DND-41 (cell line): Measurements from ENCODE around the gene SRGN.
A peak's percentile ranks its signal among the peaks of the same experiment; 100 is the strongest.

Source experiments
- ATAC-seq: fragments of 200-7000 bp; cut with Tn5 transposase; 3 replicates; pipeline ENCODE4 v1.9.1; 2021; ENCODE audit warnings: low read depth; ENCODE audit not compliant: insufficient read depth
- DNase-seq: peaks from one replicate; pipeline ENCODE4 v3.0.0-alpha.2; 2020
- H2AFZ ChIP-seq: 2 replicates; pipeline ENCODE4 v1.6.0; 2012; ENCODE audit warnings: low read depth, low read length
- H3K27ac ChIP-seq: 2 replicates; pipeline ENCODE4 v1.5.1; 2012; ENCODE audit warnings: low read length, inconsistent platforms
- H3K27me3 ChIP-seq: fragments of 200-600 bp; sonication (generic); 2 replicates; pipeline ENCODE4 v1.6.0; 2012; ENCODE audit warnings: low read length, mild to moderate bottlenecking, inconsistent platforms; ENCODE audit not compliant: insufficient read depth, poor library complexity
- H3K36me3 ChIP-seq: 2 replicates; pipeline ENCODE4 v1.5.1; 2012; ENCODE audit warnings: low read length, inconsistent platforms; ENCODE audit not compliant: insufficient read depth
- H3K4me1 ChIP-seq: 2 replicates; pipeline ENCODE4 v1.5.1; 2012; ENCODE audit warnings: mild to moderate bottlenecking, low read length; ENCODE audit not compliant: insufficient read depth
- H3K4me2 ChIP-seq: 2 replicates; pipeline ENCODE4 v1.6.0; 2012; ENCODE audit warnings: mild to moderate bottlenecking, moderate library complexity, low read length, inconsistent platforms; ENCODE audit not compliant: insufficient read depth
- H3K4me3 ChIP-seq, 2 experiments: fragments of 200-600 bp in 1 of 2; shearing (Covaris generic) in 1 of 2; 2 replicates each; pipeline ENCODE4 v1.5.1; 2012 to 2016; ENCODE audit warnings: inconsistent platforms in 2 of 2, low read length in 2 of 2, mild to moderate bottlenecking in 2 of 2, low read depth in 1 of 2, moderate library complexity in 1 of 2
- H3K79me2 ChIP-seq: 2 replicates; pipeline ENCODE4 v1.6.0; 2012; ENCODE audit warnings: low read length, inconsistent platforms; ENCODE audit not compliant: insufficient read depth
- H3K9ac ChIP-seq: 2 replicates; pipeline ENCODE4 v1.6.0; 2012; ENCODE audit warnings: low read depth, mild to moderate bottlenecking, inconsistent platforms, low read length, moderate library complexity
- H3K9me3 ChIP-seq: 2 replicates; pipeline ENCODE4 v1.5.1; 2012; ENCODE audit warnings: low read length, moderate library complexity, mild to moderate bottlenecking, inconsistent platforms; ENCODE audit not compliant: insufficient read depth, severe bottlenecking
- H4K20me1 ChIP-seq: 2 replicates; pipeline ENCODE4 v1.6.0; 2012; ENCODE audit warnings: low read length; ENCODE audit not compliant: insufficient read depth
- EZH2 ChIP-seq: IDR thresholded peaks from 3 replicates; pipeline ENCODE4 v1.6.1; 2012; ENCODE audit warnings: borderline replicate concordance, low read depth, mild to moderate bottlenecking, moderate library complexity, low read length, inconsistent platforms; ENCODE audit not compliant: severe bottlenecking
- TF ChIP-seq, protein P1 (sequence below): IDR thresholded peaks from 2 replicates; pipeline ENCODE4 v1.5.1; 2012; ENCODE audit warnings: borderline replicate concordance, low read length, moderate library complexity, mild to moderate bottlenecking; ENCODE audit not compliant: poor library complexity, severe bottlenecking; ENCODE audit errors: extremely low read depth

SRGN gene

DNA sequence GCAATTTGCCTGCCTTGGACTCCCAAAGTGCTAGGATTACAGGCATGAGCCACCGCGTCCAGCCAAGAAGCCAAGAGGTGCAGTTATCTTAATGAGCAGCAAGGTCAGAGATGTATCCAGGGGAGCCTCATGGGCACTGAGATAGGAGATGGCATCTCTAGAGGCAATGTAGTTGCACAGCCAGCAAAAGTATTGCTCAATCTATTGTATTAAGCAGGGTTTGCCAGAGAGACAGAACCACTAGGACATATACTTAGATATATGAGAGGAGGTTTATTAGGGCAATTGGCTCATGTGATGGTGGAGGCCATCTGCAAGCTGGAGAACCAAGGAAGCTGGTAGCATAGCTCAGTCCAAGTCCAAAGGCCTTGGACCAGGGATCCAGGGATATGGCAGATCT, 19.8 kb downstream of the SRGN start:
- no peak overlapping the region for H3K27ac ChIP-seq
- no peaks in the 10 kb centered on the region for H3K4me1 ChIP-seq
- no peak overlapping the region for H3K4me3 ChIP-seq
- no peak for DNase-seq
- H4K20me1 ChIP-seq = no peaks in the 10 kb centered on the region
- TF ChIP-seq, protein P1, sequence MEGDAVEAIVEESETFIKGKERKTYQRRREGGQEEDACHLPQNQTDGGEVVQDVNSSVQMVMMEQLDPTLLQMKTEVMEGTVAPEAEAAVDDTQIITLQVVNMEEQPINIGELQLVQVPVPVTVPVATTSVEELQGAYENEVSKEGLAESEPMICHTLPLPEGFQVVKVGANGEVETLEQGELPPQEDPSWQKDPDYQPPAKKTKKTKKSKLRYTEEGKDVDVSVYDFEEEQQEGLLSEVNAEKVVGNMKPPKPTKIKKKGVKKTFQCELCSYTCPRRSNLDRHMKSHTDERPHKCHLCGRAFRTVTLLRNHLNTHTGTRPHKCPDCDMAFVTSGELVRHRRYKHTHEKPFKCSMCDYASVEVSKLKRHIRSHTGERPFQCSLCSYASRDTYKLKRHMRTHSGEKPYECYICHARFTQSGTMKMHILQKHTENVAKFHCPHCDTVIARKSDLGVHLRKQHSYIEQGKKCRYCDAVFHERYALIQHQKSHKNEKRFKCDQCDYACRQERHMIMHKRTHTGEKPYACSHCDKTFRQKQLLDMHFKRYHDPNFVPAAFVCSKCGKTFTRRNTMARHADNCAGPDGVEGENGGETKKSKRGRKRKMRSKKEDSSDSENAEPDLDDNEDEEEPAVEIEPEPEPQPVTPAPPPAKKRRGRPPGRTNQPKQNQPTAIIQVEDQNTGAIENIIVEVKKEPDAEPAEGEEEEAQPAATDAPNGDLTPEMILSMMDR = no peak
- no peak for TF ChIP-seq EZH2
- no peak overlapping the region for H3K4me2 ChIP-seq
- no peak overlapping the region for H3K9ac ChIP-seq
- ATAC-seq = no peak
- H2AFZ ChIP-seq = no peak overlapping the region
- no peaks in the 10 kb centered on the region for H3K27me3 ChIP-seq
- H3K79me2 ChIP-seq = no peaks in the 10 kb centered on the region
- no peaks in the 10 kb centered on the region for H3K9me3 ChIP-seq
- no peaks in the 10 kb centered on the region for H3K36me3 ChIP-seq

DNA sequence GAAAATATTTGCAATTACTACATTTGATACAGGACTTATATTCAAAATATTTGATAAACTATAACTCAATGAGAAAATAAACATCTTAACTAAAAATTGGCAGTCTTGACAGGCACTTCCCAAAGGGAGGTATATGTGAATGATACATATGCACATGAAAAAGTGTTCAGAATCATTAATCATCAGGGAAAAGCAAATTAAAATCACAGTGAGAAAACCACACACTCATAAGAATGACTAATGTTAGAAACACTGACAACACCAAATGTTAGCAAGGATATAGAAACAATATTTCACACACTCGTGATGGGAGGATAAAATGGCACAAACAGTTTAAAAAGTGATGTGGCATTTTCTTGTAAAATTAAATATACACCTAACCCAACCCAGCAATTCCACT, 32.0 kb downstream of the SRGN start:
- Histone ChIP-seq H3K79me2 (peaks cover 9% of the 10 kb centered on the region), H2AFZ (no peak overlapping the region), H3K9ac (no peak overlapping the region), H3K4me2 (no peak overlapping the region), H3K27me3 (peaks cover 5% of the 10 kb centered on the region), H4K20me1 (no peaks in the 10 kb centered on the region), H3K36me3 (no peaks in the 10 kb centered on the region; the same call in 1 of the 2 replicates), H3K4me3 (no peak overlapping the region), H3K4me1 (peaks cover 8% of the 10 kb centered on the region), H3K27ac (no peak overlapping the region), H3K9me3 (no peaks in the 10 kb centered on the region)
- ATAC-seq (no peak), DNase-seq (no peak)
- TF ChIP-seq, protein P1 = no peak
- TF ChIP-seq EZH2 = no peak

DNA sequence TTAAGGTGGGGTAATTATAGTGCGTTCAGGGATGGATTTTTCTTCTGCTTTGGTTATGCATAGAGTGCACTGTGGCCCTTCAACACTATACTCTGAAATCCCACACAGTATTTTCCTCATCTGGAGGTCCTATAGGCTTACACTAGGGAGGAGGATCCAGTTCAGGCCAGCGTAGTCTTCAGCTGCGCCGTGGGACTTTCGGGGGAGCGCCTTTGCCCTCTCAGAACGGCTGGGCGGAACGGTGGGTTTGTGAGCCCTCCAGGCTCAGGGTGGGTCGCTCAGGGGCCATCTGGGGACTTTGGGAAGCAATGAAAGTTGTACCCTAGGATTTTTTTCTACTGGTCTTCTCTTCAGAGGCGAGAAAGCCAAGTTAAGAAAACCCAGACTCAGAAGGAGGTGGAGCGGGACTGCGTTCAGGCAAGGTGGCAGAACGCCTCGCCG, 35.4 kb downstream of the SRGN start:
- peaks cover 23% of the 10 kb centered on the region for H3K4me1 ChIP-seq
- peaks cover 43% of the 10 kb centered on the region for H3K79me2 ChIP-seq
- H3K4me3 ChIP-seq = peak overlapping the region; percentile 59 to 65; a peak in 3 of 4 replicates
- peak overlapping the region; percentile 72 for H2AFZ ChIP-seq
- H3K4me2 ChIP-seq = peak overlapping the region; percentile 88
- TF ChIP-seq, protein P1 = no peak
- TF ChIP-seq EZH2 = no peak
- ATAC-seq (peak; percentile 64), DNase-seq (no peak)
- 0 out of 2 replicates have a peak, but pooled peaks cover 3% of the 10 kb centered on the region for H4K20me1 ChIP-seq
- H3K27ac ChIP-seq = peak overlapping the region; percentile 75
- no peaks in the 10 kb centered on the region for H3K9me3 ChIP-seq
- no peaks in the 10 kb centered on the region for H3K27me3 ChIP-seq
- no peaks in the 10 kb centered on the region; the same call in 1 of the 2 replicates for H3K36me3 ChIP-seq
- H3K9ac ChIP-seq = peak overlapping the region; percentile 64
